RWPE2 (cell line): ENCODE measurements around the gene SCFD2.

Experiments used
- ATAC-seq: fragments of 200-7000 bp; cut with Tn5 transposase; 3 replicates; pipeline ENCODE4 v1.9.1; 2021; ENCODE audit warnings: low read depth
- DNase-seq: peaks from one replicate; pipeline ENCODE4 v3.0.0-alpha.2; 2020; ENCODE audit warnings: low spot score
- H3K27ac ChIP-seq: fragments of 450-650 bp; 2 replicates; pipeline ENCODE4 v1.5.1; 2017; ENCODE audit warnings: mild to moderate bottlenecking; ENCODE audit not compliant: poor library complexity, severe bottlenecking
- H3K27me3 ChIP-seq: fragments of 250-450 bp; sonication (Bioruptor Pico); 2 replicates; pipeline ENCODE4 v1.5.1; 2021; ENCODE audit warnings: mild to moderate bottlenecking, moderate library complexity; ENCODE audit not compliant: insufficient read depth, poor library complexity, severe bottlenecking
- H3K36me3 ChIP-seq: fragments of 250-450 bp; sonication (Bioruptor Pico); 2 replicates; pipeline ENCODE4 v1.5.1; 2020; ENCODE audit warnings: low read depth, mild to moderate bottlenecking, moderate library complexity
- H3K4me1 ChIP-seq: fragments of 250-450 bp; sonication (Bioruptor Pico); 2 replicates; pipeline ENCODE4 v1.5.1; 2021; ENCODE audit warnings: mild to moderate bottlenecking, moderate library complexity; ENCODE audit not compliant: insufficient read depth, poor library complexity, severe bottlenecking
- H3K4me3 ChIP-seq: fragments of 250-450 bp; sonication (Bioruptor Pico); 2 replicates; pipeline ENCODE4 v1.5.1; 2021; ENCODE audit warnings: mild to moderate bottlenecking, moderate library complexity; ENCODE audit not compliant: severe bottlenecking
- H3K9me3 ChIP-seq: fragments of 250-450 bp; sonication (Bioruptor Pico); 2 replicates; pipeline ENCODE4 v1.5.1; 2021; ENCODE audit warnings: mild to moderate bottlenecking, moderate library complexity; ENCODE audit not compliant: severe bottlenecking
- CTCF ChIP-seq: fragments of 450-650 bp; IDR thresholded peaks from one replicate; pipeline ENCODE4 v1.5.1; 2017; ENCODE audit warnings: mild to moderate bottlenecking, moderate library complexity; ENCODE audit not compliant: poor library complexity, severe bottlenecking

Gene SCFD2

GRCh38 chr4:52861879-52862616 lies 503.8 kb downstream of the SCFD2 start, which contains the start of gene RASL11B:
TSS of gene RASL11B (plus strand) at chr4:52862317. CDS start at chr4:52862508, 191 bp downstream.
- H3K4me1 ChIP-seq: peaks cover 4% of the 10 kb centered on the region
- no peaks in the 10 kb centered on the region for H3K9me3 ChIP-seq
- DNase-seq: peak; percentile 68
- H3K4me3 ChIP-seq: peak within 1 kb of the TSS; percentile 47
- ATAC-seq: peak; percentile 97
- no peaks in the 10 kb centered on the region for H3K27me3 ChIP-seq
- H3K27ac ChIP-seq: no peak within 1 kb of the TSS
- peak; percentile 26 for TF ChIP-seq CTCF
- peaks cover 4% of the 10 kb centered on the region; the same call in 1 of the 2 replicates for H3K36me3 ChIP-seq

DNA sequence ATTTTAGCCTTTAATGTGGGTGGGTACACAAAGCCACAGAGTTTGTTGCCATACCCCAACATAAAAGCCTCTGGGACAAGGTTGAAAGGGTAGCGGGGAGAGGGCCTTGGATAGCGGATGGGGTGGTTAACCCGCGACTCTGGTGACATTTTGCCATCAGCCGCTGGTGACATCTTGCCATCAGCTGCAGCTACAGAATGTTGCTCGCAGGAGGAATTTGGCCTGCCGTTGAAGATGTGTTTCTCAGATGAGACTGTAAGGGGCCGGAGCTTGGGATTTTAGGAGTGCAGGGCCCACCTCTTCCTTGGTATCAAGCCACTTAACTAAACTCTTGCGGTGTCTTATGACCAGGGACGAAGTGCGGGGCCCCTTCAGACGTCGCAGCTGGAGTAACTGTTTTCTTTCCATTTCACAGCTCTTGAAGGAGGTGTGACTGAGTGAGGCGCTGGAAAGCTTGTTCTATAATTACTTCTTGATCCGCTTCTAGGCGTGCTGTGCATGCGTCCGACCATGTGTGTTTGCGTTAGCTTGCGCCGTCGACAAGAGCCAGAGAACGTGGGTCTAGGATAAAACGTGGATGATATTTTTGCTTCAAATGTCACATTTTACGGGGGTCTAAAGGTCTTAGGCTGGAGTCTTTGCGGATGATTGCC lies 504.6 kb downstream of the SCFD2 start:
- Histone ChIP-seq H3K27ac (no peak overlapping the region), H3K27me3 (no peaks in the 10 kb centered on the region), H3K4me3 (peak overlapping the region; percentile 47), H3K9me3 (no peaks in the 10 kb centered on the region), H3K4me1 (peaks cover 4% of the 10 kb centered on the region), H3K36me3 (peaks cover 4% of the 10 kb centered on the region; the same call in 1 of the 2 replicates)
- DNase-seq (no peak), ATAC-seq (no peak)
- TF ChIP-seq CTCF: no peak

- Histone ChIP-seq H3K27ac (no peak overlapping the region), H3K27me3 (no peaks in the 10 kb centered on the region), H3K4me3 (no peak overlapping the region), H3K9me3 (no peaks in the 10 kb centered on the region), H3K36me3 (peaks cover 4% of the 10 kb centered on the region; the same call in 1 of the 2 replicates), H3K4me1 (peaks cover 4% of the 10 kb centered on the region)
- DNase-seq: no peak
- TF ChIP-seq CTCF: no peak
- ATAC-seq: no peak
Observed at GRCh38 chr4:52860361-52860760, 505.5 kb downstream of the SCFD2 start.

DNA sequence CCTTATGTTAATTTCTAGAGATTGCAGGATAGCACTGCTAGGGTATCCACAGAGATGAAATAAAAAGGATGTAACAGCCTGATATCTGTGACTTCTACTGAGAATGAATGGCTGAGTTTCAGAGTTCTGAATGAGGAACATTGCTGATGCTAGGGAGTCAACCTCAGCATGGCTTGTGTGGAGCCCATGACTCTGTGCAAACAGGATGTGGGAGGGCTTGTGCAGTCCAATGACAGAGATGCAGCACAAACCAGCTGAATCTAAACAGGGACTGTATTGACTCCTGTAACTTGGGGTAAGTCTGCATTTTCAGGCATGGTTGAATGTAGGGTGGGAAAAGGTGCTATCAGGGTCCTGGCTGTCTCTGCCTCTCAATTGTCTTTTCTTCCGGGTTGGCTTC lies 509.1 kb downstream of the SCFD2 start:
- no peaks in the 10 kb centered on the region for H3K36me3 ChIP-seq
- no peaks in the 10 kb centered on the region for H3K9me3 ChIP-seq
- DNase-seq: no peak
- no peaks in the 10 kb centered on the region for H3K4me1 ChIP-seq
- TF ChIP-seq CTCF: no peak
- H3K27ac ChIP-seq: no peak overlapping the region
- no peaks in the 10 kb centered on the region for H3K27me3 ChIP-seq
- ATAC-seq: no peak
- H3K4me3 ChIP-seq: no peak overlapping the region
